HepG2 (cell line): Measurements from ENCODE around the gene TM4SF1. TPM values are rescaled to one million over a fixed set of nuclear protein-coding genes. Genes with fewer than 3 reads are reported as not detected.

Source experiments
- GZF1 ChIP-seq: sonication (generic); formaldehyde crosslinking; IDR thresholded peaks from 2 replicates; pipeline ENCODE4 v1.5.1; 2020; ENCODE audit warnings: mild to moderate bottlenecking, missing genetic modification reagents
- HOXA3 ChIP-seq: sonication (generic); formaldehyde crosslinking; IDR thresholded peaks from 2 replicates; pipeline ENCODE4 v1.5.0; 2020; ENCODE audit warnings: missing genetic modification reagents
- KLF15 ChIP-seq: sonication (generic); formaldehyde crosslinking; IDR thresholded peaks from 2 replicates; pipeline ENCODE4 v1.8.1; 2023; ENCODE audit warnings: borderline replicate concordance, mild to moderate bottlenecking, inconsistent platforms, missing genetic modification reagents, mixed read lengths
- KLF16 ChIP-seq, 2 experiments: sonication (generic) in 1 of 2; formaldehyde crosslinking in 1 of 2; IDR thresholded peaks; 2 replicates each; pipeline versions ENCODE4 v1.6.1 to v1.8.0; 2016 to 2023; ENCODE audit warnings: missing genetic modification reagents in 2 of 2, missing compliant biosample characterization in 1 of 2
- MED13 ChIP-seq: sonication (generic); formaldehyde crosslinking; IDR thresholded peaks from 2 replicates; pipeline ENCODE4 v1.5.0; 2020; ENCODE audit warnings: missing genetic modification reagents
- NFE2L2 ChIP-seq: fragments of 150-350 bp; IDR thresholded peaks from 2 replicates; pipeline ENCODE4 v1.6.1; 2014; ENCODE audit warnings: low read length
- NKX3-1 ChIP-seq: sonication (generic); formaldehyde crosslinking; IDR thresholded peaks from 2 replicates; pipeline ENCODE4 v1.5.0; 2020; ENCODE audit warnings: missing genetic modification reagents
- PRPF4 ChIP-seq: fragments of 200-400 bp; formaldehyde crosslinking; IDR thresholded peaks from 2 replicates; pipeline ENCODE4 v1.6.1; 2016; ENCODE audit warnings: low read length, low read depth; ENCODE audit not compliant: poor library complexity, severe bottlenecking
- SRSF9 ChIP-seq: fragments of 200-400 bp; formaldehyde crosslinking; IDR thresholded peaks from 2 replicates; pipeline ENCODE4 v1.6.1; 2018; ENCODE audit warnings: borderline replicate concordance, mild to moderate bottlenecking, low read depth, low read length; ENCODE audit not compliant: insufficient read depth, poor library complexity, severe bottlenecking
- TBP ChIP-seq: sonication (generic); formaldehyde crosslinking; IDR thresholded peaks from 2 replicates; pipeline ENCODE4 v1.5.0; 2020; ENCODE audit warnings: missing genetic modification reagents
- ZNF335 ChIP-seq: sonication (generic); formaldehyde crosslinking; IDR thresholded peaks from 2 replicates; pipeline ENCODE4 v1.4.0; 2020; ENCODE audit warnings: missing genetic modification reagents
- ZNF350 ChIP-seq: sonication (generic); formaldehyde crosslinking; IDR thresholded peaks from 2 replicates; pipeline ENCODE4 v1.4.0; 2020; ENCODE audit warnings: mild to moderate bottlenecking, low read depth, missing genetic modification reagents, borderline replicate concordance
- polyA plus RNA-seq, 8 experiments: library from polyadenylated mRNA; depleted of rRNA in 3 of 8; stranded (reverse) in 7 of 8; unstranded in 1 of 8; fragments of >200 nt; fragmentation: Illumina TruSeq in 4 of 8; extraction: Trizol in 4 of 8; gene quantifications; 2 replicates each; pipeline versions ENCODE4 v1.2.1 to v1.2.3, GENCODE V29; 2011 to 2016; ENCODE audit warnings: low read depth in 4 of 8, missing spikeins in 1 of 8, mixed read lengths in 1 of 8; ENCODE audit not compliant: insufficient read depth in 1 of 8
- total RNA-seq, 5 experiments: library from RNA; depleted of rRNA; stranded (reverse); fragments of >200 nt; fragmentation: Illumina TruSeq; extraction: Trizol; gene quantifications; 2 replicates each; pipeline ENCODE4 v1.2.3, GENCODE V29; 2016; ENCODE audit warnings: low read depth in 1 of 5
- TF ChIP-seq, protein P1 (sequence below): sonication (generic); formaldehyde crosslinking; IDR thresholded peaks from 2 replicates; pipeline ENCODE4 v1.9.0; 2021; ENCODE audit warnings: mild to moderate bottlenecking, missing genetic modification reagents
- TF ChIP-seq, protein P2 (sequence below): sonication (generic); formaldehyde crosslinking; IDR thresholded peaks from 2 replicates; pipeline ENCODE4 v1.4.0; 2020; ENCODE audit warnings: mild to moderate bottlenecking, missing genetic modification reagents
- TF ChIP-seq, protein P3 (sequence below): sonication (generic); formaldehyde crosslinking; IDR thresholded peaks from 2 replicates; pipeline ENCODE4 v1.5.0; 2020; ENCODE audit warnings: missing genetic modification reagents

The TM4SF1 gene
- total and polyA plus RNA-seq, 2 of the 13 experiments (the other 11 are each of a cell fraction or from before 2014, with no cell fraction given), result 431 to 1,359 TPM

DNA sequence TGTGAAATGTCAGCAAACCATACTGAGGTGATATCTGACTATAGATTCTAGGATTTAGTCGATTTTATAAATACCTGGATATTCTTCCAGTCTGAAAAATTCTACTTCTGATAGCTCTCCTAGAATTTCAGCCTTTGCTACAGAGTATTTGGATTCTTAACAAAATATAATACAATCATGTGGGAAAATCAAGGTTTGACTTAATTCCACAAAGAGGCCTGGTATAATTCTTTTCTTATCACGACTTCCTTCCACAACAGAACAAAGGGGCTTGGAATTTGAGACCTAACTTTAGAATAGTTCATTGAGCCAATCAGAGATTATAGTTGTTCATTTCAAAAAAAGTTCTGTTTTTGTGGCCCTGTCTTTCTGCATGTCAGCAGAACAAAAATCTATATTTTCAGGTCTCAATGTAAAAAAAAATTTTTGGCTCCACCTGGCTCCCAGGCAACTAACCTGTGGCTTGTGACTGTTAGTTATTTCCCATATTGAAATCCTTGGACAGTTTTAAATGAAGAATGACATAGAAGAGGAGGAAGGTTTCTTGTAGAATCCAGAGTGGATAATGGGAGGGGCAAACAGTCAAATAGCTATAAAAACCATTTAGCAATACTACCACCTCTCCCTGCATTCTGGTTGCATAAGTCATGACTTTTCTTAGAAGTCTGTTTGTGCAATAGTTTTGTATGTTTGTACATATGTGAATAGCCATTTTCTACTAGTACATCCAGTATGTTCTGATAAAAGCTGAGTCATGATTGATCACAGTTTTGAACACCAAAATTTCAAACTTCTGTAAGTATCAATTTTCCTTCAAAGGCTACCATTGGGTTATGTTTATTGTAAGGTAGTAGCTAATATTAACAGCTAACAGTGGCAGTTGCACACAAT is 4.0 kb downstream of the TM4SF1 start (continued):
- TF ChIP-seq, protein P1, sequence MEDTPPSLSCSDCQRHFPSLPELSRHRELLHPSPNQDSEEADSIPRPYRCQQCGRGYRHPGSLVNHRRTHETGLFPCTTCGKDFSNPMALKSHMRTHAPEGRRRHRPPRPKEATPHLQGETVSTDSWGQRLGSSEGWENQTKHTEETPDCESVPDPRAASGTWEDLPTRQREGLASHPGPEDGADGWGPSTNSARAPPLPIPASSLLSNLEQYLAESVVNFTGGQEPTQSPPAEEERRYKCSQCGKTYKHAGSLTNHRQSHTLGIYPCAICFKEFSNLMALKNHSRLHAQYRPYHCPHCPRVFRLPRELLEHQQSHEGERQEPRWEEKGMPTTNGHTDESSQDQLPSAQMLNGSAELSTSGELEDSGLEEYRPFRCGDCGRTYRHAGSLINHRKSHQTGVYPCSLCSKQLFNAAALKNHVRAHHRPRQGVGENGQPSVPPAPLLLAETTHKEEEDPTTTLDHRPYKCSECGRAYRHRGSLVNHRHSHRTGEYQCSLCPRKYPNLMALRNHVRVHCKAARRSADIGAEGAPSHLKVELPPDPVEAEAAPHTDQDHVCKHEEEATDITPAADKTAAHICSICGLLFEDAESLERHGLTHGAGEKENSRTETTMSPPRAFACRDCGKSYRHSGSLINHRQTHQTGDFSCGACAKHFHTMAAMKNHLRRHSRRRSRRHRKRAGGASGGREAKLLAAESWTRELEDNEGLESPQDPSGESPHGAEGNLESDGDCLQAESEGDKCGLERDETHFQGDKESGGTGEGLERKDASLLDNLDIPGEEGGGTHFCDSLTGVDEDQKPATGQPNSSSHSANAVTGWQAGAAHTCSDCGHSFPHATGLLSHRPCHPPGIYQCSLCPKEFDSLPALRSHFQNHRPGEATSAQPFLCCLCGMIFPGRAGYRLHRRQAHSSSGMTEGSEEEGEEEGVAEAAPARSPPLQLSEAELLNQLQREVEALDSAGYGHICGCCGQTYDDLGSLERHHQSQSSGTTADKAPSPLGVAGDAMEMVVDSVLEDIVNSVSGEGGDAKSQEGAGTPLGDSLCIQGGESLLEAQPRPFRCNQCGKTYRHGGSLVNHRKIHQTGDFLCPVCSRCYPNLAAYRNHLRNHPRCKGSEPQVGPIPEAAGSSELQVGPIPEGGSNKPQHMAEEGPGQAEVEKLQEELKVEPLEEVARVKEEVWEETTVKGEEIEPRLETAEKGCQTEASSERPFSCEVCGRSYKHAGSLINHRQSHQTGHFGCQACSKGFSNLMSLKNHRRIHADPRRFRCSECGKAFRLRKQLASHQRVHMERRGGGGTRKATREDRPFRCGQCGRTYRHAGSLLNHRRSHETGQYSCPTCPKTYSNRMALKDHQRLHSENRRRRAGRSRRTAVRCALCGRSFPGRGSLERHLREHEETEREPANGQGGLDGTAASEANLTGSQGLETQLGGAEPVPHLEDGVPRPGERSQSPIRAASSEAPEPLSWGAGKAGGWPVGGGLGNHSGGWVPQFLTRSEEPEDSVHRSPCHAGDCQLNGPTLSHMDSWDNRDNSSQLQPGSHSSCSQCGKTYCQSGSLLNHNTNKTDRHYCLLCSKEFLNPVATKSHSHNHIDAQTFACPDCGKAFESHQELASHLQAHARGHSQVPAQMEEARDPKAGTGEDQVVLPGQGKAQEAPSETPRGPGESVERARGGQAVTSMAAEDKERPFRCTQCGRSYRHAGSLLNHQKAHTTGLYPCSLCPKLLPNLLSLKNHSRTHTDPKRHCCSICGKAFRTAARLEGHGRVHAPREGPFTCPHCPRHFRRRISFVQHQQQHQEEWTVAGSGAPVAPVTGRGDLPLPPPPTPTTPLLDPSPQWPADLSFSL (CRISPR knock-in tag), result no peak
- TF ChIP-seq SRSF9 (no peak), KLF15 (CRISPR knock-in tag) (no peak), ZNF335 (no peak), GZF1 (no peak), KLF16 (CRISPR knock-in tag; IDR thresholded peaks at IDR 0.05) (peak in 1 of 2 experiments; percentile 60; a peak in 1 of 4 replicates), MED13 (no peak), NKX3-1 (CRISPR knock-in tag) (no peak), PRPF4 (no peak), HOXA3 (CRISPR knock-in tag) (no peak), TBP (CRISPR knock-in tag) (no peak), ZNF350 (CRISPR knock-in tag) (no peak), NFE2L2 (peak; percentile 97)
- TF ChIP-seq, protein P2, sequence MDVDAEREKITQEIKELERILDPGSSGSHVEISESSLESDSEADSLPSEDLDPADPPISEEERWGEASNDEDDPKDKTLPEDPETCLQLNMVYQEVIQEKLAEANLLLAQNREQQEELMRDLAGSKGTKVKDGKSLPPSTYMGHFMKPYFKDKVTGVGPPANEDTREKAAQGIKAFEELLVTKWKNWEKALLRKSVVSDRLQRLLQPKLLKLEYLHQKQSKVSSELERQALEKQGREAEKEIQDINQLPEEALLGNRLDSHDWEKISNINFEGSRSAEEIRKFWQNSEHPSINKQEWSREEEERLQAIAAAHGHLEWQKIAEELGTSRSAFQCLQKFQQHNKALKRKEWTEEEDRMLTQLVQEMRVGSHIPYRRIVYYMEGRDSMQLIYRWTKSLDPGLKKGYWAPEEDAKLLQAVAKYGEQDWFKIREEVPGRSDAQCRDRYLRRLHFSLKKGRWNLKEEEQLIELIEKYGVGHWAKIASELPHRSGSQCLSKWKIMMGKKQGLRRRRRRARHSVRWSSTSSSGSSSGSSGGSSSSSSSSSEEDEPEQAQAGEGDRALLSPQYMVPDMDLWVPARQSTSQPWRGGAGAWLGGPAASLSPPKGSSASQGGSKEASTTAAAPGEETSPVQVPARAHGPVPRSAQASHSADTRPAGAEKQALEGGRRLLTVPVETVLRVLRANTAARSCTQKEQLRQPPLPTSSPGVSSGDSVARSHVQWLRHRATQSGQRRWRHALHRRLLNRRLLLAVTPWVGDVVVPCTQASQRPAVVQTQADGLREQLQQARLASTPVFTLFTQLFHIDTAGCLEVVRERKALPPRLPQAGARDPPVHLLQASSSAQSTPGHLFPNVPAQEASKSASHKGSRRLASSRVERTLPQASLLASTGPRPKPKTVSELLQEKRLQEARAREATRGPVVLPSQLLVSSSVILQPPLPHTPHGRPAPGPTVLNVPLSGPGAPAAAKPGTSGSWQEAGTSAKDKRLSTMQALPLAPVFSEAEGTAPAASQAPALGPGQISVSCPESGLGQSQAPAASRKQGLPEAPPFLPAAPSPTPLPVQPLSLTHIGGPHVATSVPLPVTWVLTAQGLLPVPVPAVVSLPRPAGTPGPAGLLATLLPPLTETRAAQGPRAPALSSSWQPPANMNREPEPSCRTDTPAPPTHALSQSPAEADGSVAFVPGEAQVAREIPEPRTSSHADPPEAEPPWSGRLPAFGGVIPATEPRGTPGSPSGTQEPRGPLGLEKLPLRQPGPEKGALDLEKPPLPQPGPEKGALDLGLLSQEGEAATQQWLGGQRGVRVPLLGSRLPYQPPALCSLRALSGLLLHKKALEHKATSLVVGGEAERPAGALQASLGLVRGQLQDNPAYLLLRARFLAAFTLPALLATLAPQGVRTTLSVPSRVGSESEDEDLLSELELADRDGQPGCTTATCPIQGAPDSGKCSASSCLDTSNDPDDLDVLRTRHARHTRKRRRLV (CRISPR knock-in tag), result no peak
- TF ChIP-seq, protein P3, sequence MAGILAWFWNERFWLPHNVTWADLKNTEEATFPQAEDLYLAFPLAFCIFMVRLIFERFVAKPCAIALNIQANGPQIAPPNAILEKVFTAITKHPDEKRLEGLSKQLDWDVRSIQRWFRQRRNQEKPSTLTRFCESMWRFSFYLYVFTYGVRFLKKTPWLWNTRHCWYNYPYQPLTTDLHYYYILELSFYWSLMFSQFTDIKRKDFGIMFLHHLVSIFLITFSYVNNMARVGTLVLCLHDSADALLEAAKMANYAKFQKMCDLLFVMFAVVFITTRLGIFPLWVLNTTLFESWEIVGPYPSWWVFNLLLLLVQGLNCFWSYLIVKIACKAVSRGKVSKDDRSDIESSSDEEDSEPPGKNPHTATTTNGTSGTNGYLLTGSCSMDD (CRISPR knock-in tag), result no peak
